Kidney glomerular epithelial cell (primary cell): Measurements from ENCODE around the gene SLC25A21.
"Not testable (repeated sequence)": the region's sequence is repeated elsewhere in the genome, so short reads cannot be mapped to it uniquely, and the experiment has no call there.

Source experiments
- DNase-seq: peaks from one replicate; lab custom pipeline; 2025; lab: John Stamatoyannopoulos, UW

The SLC25A21 gene

DNA sequence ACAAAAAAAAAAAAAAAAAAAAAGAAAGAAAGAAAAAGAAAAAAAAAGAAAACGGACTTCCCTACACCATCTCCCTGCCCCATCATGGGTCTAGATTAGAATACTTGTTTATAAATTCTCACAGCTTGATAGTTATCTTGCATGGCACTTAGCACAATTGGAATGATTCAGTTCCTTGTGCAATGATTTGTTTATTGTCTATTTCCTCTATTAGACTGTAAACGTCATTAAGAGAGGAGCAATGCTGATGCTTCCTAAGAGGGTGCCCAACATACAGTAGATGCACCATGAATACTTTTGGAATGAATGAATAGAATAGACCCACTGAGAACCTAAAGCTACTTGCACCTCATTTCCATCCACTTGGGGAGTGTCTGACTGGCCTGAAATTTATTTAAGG lies 469.9 kb downstream of the SLC25A21 start:
- DNase-seq, result no peak

DNA sequence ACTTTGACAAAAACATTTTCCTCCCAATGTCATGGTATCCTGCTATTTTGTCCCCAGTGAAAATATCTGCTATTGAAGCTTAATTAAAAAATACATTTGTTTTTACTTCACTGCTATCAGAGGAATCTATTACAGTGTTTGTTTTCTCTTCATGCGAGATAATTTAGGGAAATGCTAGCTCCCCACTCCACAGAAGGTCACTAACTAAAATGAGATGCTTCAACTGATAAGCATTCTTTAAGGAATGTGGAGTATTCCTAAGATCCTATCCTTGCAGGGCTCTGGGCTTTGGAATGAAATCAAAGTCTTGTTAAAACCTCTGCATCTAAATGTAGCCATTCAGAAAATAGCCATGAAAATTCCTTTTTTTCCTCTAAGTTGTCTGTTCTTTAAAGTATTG lies 471.3 kb downstream of the SLC25A21 start:
- no peak for DNase-seq

DNA sequence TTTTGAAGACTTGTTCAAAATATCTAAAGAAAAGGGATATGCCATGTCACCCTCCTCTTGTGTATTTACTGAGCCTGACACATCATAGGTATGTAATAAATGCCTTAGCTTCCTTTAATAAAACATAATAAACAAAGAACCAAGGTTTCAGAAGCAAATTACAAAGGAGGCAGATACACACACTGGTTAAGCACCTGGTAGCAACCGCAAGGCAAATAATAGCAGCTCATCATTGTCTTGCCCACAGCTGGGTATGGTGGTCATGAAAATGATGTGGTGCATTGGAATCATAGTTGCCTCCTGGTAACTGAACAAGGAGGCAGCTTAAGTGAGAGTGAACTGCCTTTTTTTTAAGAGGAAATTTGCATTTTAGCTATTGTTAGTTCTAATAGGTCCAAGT lies 471.8 kb downstream of the SLC25A21 start:
- no peak for DNase-seq

DNA sequence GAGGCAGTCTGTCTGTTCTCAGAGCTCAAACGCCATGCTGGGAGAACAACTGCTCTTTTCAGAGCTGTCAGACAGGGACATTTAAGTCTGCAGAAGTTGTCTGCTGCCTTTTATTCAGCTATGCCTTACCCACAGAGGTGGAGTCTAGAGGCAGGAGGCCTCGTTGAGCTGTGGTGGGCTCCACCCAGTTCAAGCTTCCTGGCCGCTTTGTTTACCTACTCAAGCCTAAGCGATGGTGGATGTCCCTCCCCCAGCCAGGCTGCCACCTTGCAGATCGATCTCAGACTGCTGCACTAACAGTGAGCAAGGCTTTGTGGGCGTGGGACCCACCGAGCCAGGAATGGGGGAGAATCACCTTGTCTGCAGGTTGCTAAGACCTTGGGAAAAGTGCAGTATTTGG lies 473.0 kb downstream of the SLC25A21 start:
- DNase-seq, result not testable (repeated sequence)

DNA sequence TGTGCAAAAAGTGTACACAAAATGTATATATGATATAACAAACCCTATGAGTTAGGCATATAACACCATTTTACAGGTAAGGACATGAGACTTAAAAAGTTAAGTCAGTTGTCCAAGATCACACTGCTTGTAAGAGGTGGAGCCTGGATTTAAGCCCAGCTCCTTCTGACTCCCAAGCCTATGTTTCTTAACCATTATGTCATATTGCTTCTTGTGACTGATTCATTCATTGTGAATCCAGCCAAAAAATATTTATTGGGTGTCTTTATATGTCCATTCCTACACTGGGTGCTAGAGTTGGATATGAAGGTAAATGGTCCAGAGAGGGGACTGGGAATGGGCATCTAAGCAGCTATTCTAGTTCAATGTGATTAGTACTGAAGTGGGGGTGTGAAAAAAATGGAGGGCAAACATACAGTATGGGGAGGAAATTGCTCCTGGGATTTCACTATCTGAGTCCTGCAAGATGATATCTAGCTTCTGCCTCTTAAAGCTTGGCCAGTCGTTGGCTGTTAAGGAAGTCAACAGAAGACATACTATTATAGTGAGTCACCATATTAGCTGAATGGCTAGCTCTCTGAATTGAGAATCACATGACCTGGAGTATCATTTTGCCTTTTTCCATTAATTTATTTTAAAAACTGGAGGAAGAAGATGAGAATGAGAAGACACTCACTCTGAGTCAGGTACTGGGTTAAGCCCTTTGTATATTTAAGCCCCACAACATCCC lies 481.9 kb downstream of the SLC25A21 start:
- DNase-seq, result peak; percentile 29

DNA sequence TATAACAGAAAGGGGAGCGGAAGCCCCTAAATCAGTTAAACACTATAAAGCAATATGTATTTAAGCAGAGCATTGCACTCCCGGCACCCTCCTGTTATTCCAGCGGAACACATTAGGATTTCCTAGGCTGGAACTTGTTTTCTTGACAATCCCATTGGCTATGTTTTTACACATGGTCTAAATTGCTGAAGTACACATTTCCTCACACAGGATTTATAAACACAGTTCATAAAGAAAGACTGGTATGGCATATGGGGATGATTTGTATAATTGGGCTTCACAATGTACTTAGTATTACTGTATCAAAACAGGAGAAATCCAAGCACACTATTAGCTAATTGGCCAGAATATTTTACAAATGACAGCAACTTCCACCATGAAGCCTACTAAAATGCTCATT lies 487.5 kb downstream of the SLC25A21 start:
- no peak for DNase-seq

DNA sequence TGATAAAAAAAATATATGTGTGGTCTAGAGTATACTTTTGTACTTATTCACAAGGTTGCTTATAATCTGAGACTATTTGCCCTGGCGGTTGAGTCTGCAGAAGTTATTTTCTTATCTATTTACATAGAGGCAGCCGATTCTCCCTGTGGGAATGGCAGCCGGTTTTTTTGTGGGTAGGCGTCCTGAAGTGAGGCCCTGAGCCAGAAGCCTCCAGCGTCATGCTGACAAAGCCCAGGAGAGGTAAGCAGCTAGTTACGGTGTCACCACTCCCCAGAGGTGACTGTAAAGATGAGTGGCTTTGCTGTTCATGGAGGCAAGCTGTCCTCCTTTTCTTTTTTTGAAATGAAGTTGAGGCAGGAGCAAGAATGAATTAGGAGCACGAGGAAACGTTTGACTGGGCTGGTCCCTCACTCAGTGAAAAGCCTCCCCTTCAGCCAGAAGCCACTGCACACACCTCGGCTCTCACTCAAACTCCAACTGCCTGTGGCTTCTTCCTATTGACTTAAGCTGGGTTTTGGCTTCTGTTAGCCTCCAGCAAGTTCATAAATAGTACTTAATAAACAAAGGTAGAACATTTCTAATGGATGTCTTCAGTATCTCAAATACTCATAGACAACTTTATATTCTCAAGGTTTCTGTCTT lies 489.2 kb downstream of the SLC25A21 start:
- no peak for DNase-seq

DNA sequence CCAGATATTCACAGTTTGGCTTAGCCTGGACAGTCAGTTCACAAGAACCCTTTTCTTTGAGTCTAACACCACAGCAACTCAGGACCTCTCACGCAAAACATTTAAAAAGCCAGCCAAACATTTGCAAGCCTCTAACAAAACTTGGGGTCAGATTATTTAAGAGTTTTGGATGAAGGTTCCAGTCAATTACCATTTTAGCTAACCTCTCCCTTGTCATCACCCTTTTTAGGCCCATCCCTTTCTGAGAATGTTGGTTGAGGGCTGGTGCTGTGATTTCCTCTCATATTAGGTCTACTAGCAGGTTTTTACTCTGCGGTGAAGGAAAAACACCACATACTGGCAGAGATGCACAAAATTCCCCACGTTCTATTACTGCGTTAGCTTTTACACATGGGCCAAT lies 490.1 kb downstream of the SLC25A21 start:
- DNase-seq, result no peak

DNA sequence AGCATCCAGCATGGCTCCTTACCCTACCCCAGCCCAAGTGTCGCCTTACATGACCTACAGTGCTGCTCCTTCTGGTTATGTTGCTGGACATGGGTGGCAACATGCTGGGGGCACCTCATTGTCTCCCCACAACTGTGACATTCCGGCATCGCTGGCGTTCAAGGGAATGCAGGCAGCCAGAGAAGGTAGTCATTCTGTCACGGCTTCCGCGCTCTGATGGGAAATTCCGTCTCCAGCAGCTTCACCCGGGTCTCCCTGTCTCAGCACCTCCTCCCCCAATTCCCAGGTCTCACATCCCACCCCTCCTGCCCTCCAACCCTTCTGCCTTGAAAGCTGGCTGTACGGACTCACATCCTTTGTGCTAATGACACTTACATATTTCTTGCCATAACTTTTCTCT lies 496.2 kb downstream of the SLC25A21 start:
- no peak for DNase-seq

DNA sequence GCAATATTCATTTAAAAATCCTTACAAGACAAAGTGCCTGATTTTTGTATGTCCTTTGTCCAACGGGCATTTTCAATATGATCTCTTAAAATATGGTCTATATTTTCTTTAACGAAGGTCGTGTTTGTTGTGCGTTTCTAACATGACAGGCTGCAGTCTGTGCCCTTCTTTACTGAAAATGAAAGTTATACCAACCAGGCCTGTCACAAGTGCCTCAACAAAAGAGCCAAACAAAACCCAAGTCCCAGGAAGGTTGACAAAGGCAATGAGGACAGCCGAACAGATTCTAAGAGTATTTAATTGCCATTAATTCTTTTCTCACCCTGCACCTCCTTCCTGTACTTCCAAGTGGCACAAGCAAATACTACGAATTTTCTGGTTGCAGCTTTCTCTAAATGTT lies 496.8 kb downstream of the SLC25A21 start:
- DNase-seq, result no peak

DNA sequence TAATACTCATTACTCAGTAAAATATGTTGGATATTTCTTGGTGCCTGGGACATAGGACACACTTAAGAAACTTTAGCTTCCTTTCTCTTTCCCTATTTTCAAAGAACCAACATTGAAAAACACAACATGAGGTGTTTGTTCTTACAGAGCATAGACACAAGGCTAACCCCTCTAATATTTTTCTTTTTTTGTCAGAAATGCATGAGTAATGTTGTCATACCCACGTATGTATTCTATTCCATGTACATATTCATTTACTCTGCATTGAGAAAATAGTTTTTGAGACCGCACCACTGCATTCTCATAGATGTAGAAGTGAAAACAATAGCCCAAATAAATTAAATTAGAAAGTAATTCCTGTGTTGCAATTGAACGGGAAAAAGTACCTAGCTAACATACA lies 497.7 kb downstream of the SLC25A21 start:
- no peak for DNase-seq

DNA sequence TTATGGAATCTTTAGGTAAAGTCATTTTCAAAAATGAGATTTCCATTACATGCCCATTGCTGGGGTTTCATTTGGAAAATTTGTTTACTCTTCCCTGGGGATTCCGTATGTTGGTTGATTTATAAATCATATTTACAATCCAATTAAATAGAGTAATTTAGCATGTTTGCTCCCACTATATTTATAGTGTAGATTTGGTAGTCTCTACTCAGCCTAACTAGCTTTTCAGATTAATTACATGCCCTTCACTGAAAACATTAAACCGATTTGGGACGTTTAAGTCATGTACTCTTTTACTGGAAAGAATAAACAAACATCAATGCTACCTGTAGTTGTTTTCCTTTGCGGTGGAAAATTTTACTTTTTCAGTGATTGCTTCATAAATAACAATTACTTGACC lies 500.3 kb downstream of the SLC25A21 start:
- no peak for DNase-seq

DNA sequence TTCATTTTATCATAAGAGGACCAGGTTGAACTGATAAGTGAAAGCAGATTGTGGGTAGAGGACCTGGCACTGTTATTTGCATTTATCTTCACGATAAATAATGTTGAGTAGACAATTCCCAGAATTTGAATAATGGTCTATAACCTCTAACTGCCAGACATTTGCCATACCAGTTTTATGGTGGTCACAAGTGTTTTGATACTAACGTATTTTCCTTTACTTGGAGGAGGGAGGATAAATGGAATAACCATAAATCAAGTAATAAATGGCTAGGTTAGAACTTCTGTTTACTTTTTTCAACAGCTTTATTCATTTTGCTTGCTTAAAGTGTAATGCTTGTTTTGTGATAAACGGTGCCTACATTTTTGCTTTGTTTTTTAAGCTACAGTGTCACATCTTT lies 501.3 kb downstream of the SLC25A21 start:
- no peak for DNase-seq

DNA sequence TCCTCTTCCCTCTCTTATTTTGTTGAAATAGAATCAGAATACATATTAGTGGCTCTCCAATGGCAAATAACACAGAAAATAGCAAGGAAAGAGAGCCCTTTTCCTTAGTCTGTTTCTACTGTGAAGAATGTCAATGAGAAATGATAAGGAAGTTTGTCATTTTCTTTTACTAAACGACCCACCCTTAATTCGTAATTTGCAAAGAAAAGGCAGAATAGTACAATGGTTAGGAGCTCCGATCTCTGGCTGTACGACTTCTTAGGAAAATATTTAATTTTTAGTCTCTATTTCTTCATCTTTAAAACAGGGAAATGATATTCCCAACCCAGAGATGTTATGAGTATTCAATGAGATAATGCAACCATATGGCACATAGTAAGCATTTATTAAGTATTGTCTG lies 504.7 kb downstream of the SLC25A21 start:
- no peak for DNase-seq

DNA sequence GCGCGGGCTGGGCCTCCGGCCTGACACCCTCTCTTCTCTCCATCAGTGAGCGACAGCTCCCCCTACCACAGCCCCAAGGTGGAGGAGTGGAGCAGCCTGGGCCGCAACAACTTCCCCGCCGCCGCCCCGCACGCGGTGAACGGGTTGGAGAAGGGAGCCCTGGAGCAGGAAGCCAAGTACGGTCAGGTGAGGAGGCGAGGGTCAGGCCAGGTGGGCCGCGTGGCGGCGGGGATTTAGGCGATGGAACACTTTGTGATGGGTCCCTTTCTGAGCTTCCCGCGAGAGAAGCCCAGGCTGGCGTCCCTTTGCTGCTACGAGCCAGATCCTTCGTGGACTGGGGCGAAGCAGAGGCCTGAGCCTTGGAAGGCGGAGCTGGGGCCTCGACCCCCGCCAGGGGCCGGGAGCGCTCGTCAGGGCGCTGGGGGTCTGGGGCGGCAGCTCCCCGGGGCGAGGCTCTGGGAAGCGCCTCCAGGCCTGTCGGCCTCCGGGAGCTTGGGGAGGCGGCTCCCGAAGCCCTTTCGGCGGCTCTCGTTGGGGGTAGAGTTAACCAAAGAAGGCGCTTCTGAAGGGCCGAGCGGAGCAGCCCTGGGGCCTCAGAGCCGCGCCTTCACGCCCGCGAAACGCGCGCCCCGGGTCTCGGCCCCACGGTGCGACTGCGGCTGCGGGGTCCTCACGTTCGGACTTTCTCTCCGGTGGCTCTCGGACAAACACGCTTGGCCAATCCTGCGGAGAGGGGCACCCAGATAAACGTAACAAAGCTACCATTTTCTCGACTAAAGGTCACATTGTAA lies 505.8 kb downstream of the SLC25A21 start:
- DNase-seq, result no peak

DNA sequence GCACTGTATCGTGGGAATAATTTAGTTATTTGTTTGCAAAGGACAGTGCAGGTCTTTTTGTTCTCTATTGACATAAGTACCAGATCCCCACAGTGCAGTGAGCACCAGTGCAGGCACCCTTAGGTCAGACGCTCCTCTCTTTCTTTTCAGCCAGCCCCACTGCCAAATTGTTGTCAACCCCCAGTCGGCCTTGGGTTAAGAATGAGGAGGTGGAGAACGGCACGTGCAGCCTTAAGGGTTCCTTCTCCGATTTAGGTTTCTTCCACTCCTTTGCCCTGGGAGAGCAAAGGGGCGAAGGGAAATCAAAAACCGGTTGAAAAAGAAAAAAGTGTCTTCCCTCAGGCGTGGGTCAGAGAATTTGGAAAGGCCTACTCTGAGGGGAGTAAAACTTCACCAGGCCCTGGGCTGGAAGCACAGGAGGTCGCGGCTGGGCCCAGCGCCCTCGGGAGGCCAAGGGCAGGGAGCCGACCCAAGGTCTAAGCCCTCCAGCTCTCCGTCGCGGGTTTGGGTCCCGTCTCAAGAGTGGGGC lies 506.5 kb downstream of the SLC25A21 start:
- no peak for DNase-seq

DNA sequence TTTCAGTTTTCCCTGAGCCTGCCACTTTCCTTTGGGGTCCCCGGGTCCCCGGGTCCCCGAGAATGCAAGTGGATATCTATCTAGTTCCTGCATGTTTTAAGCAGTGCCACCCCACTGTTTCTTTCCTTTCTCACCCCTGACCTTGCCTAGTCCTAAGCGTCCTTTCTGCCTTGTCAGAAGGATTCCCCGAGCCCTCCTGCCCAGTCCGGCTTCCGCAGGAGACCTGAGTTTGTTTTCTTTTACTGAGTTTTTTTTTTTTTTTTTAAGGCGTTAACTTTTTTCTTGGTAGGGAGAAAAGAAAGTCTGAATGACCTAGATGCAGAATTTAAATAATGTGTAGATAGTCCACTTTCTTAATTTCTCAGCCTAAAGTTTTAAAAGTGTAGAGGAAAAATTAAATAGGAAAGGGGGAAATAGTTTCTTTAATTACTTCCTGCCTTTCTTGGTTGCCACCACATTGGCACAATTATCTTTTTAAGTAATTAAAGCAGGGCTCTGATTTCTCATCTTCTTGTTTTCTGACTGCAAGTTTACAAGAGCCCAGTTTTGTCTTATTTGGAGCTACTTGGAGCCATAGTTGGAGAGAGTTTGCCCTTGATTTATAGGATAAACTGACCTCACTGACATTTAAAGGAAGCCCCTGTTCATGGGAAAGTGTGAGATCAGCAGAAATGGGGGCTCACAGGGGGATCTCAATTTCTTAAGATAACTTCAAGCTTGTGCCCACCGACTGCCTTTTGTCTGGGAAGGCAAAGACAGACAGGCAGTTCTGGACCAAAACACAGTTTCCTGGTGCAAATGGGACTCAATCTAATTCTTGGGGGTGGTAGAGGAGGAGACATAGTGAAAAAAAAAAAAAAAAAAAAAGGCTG lies 507.8 kb downstream of the SLC25A21 start:
- DNase-seq, result no peak

DNA sequence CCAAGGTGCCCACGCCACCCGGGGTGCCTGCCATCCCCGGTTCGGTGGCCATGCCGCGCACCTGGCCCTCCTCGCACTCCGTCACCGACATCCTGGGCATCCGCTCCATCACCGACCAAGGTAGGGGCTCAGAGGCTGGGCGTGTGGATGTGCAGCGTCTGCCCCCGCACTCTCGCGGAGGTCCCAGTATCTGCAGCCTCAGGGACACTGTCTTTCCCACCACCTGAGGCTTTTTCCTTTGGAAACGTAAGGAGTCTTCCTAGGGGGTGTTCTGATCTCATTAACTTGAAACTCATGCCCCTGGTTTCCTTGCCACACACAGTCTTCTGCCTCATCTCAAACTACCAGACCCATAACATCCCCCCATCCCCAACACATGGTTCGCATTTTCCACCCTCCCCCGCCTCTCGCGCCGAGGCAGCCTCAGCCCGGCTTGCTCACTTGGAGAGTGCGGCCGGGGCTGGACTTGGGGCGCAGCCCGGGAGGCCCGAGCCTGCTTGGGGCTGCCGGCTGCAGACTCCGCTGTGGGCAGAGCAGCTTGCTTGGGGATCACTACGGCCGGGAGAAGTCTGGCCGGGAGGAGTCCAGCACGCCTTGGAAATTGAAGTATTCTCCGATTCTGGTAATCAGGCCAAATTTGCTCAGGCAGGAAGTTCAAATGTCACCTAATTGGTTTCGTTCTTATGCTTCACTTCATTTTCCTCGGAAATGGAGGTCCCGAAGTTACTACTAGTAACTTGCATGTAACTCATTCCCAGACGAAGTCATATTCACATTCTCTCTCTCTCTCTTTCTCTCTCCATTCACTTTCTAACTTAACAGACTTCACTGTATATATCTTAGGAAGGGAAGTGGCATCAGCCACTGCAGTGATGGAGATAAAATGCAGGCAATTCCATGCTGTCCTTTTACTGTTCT lies 508.7 kb downstream of the SLC25A21 start:
- DNase-seq, result no peak

DNA sequence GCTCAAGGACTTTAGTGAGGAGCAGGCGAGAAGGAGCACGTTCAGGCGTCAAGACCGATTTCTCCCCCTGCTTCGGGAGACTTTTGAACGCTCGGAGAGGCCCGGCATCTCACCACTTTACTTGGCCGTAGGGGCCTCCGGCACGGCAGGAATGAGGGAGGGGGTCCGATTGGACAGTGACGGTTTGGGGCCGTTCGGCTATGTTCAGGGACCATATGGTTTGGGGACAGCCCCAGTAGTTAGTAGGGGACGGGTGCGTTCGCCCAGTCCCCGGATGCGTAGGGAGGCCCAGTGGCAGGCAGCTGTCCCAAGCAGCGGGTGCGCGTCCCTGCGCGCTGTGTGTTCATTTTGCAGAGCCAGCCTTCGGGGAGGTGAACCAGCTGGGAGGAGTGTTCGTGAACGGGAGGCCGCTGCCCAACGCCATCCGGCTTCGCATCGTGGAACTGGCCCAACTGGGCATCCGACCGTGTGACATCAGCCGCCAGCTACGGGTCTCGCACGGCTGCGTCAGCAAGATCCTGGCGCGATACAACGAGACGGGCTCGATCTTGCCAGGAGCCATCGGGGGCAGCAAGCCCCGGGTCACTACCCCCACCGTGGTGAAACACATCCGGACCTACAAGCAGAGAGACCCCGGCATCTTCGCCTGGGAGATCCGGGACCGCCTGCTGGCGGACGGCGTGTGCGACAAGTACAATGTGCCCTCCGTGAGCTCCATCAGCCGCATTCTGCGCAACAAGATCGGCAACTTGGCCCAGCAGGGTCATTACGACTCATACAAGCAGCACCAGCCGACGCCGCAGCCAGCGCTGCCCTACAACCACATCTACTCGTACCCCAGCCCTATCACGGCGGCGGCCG lies 509.6 kb downstream of the SLC25A21 start:
- no peak for DNase-seq

DNA sequence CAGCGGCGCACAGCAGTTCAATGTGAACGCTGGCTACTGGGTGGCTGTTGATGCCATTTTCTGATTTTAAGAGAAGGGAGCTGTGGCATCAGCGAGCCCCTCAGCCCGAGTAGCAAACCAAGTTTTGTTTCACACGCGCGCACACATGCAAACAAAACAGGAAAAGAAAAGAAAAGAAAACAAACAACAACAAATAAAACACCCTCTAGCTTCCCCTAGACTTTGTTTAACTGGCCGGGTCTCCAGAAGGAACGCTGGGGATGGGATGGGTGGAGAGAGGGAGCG lies 510.2 kb downstream of the SLC25A21 start:
- no peak for DNase-seq
